ENCODE data around the gene ARG2.
"Not testable (repeated sequence)": the region's sequence is repeated elsewhere in the genome, so short reads cannot be mapped to it uniquely, and the experiment has no call there.

Gene ARG2

GRCh38 chr14:67620217-67620785 lies 581 bp downstream of the ARG2 start:
- TF ChIP-seq CTCF (IDR thresholded peaks at IDR 0.05; ENCODE audit: low read depth, low read length): no peak
- peak overlapping the region; percentile 59 to 63 for H3K4me3 ChIP-seq (replicated peaks in 1 of 2; ENCODE audit: low read depth in 2 of 2, low read length in 2 of 2)
- DNase-seq (ENCODE audit: low read depth in 2 of 2): no peak

GRCh38 chr14:67622675-67623074 lies 3.0 kb downstream of the ARG2 start:
- peak; percentile 90 for DNase-seq (ENCODE audit: low read depth in 2 of 2)
- H3K4me3 ChIP-seq (replicated peaks in 1 of 2; ENCODE audit: low read depth in 2 of 2, low read length in 2 of 2): no peak overlapping the region
- no peak for TF ChIP-seq CTCF (IDR thresholded peaks at IDR 0.05; ENCODE audit: low read depth, low read length)

GRCh38 chr14:67623114-67623513 lies 3.4 kb downstream of the ARG2 start:
- TF ChIP-seq CTCF (IDR thresholded peaks at IDR 0.05; ENCODE audit: low read depth, low read length): no peak
- H3K4me3 ChIP-seq (replicated peaks in 1 of 2; ENCODE audit: low read depth in 2 of 2, low read length in 2 of 2): no peak overlapping the region
- DNase-seq (ENCODE audit: low read depth in 2 of 2): peak; percentile 45 to 81

- not testable (repeated sequence) for H3K4me3 ChIP-seq (replicated peaks in 1 of 2; ENCODE audit: low read depth in 2 of 2, low read length in 2 of 2); DNase-seq (ENCODE audit: low read depth in 2 of 2)
Measured at GRCh38 chr14:67626131-67626530, 6.4 kb downstream of the ARG2 start.

GRCh38 chr14:67627519-67627918 lies 7.8 kb downstream of the ARG2 start:
- no peak for DNase-seq (ENCODE audit: low read depth in 2 of 2)
- TF ChIP-seq CTCF (IDR thresholded peaks at IDR 0.05; ENCODE audit: low read depth, low read length): no peak
- H3K4me3 ChIP-seq (replicated peaks in 1 of 2; ENCODE audit: low read depth in 2 of 2, low read length in 2 of 2): no peak overlapping the region

- no peak for TF ChIP-seq CTCF (IDR thresholded peaks at IDR 0.05; ENCODE audit: low read depth, low read length)
- no peak for DNase-seq (ENCODE audit: low read depth in 2 of 2)
- no peak overlapping the region for H3K4me3 ChIP-seq (replicated peaks in 1 of 2; ENCODE audit: low read depth in 2 of 2, low read length in 2 of 2)
Measured at GRCh38 chr14:67630186-67630585, 10.5 kb downstream of the ARG2 start.

GRCh38 chr14:67630938-67631337 lies 11.2 kb downstream of the ARG2 start:
- TF ChIP-seq CTCF (IDR thresholded peaks at IDR 0.05; ENCODE audit: low read depth, low read length): no peak
- DNase-seq (ENCODE audit: low read depth in 2 of 2): no peak
- H3K4me3 ChIP-seq (replicated peaks in 1 of 2; ENCODE audit: low read depth in 2 of 2, low read length in 2 of 2): no peak overlapping the region

Data from cardiac fibroblast (primary cell).